H1 (cell line): Measurements from ENCODE around the gene MRPS30. TPM values are rescaled to one million over a fixed set of nuclear protein-coding genes. Genes with fewer than 3 reads are reported as not detected.

ENCODE experiments used
- CTCF ChIA-PET: fragments of 300-600 bp; sonication (Branson Sonifier 250); formaldehyde crosslinking; loops from one replicate; lab custom pipeline; 2021; ENCODE audit not compliant: partially characterized antibody; lab: Charles Lee
- POLR2A ChIA-PET: fragments of 300-600 bp; sonication (Branson Sonifier 250); formaldehyde crosslinking; loops from one replicate; lab custom pipeline; 2021; ENCODE audit warnings: inconsistent platforms; ENCODE audit not compliant: partially characterized antibody; lab: Charles Lee
- DNase-seq, 2 experiments: peaks; one replicate each; pipeline versions ENCODE4 v3.0.0 to v3.0.0-alpha.2; 2010 to 2022; ENCODE audit warnings: low spot score in 2 of 2, low read depth in 1 of 2, mixed read lengths in 1 of 2
- FAIRE-seq: peaks from 2 replicates; lab custom pipeline; 2011; peaks lifted over from hg19 to GRCh38; lab: Jason Lieb, UNC
- H2AFZ ChIP-seq: 2 replicates; pipeline ENCODE4 v1.8.1; 2012; ENCODE audit warnings: low read length, inconsistent platforms
- H2AK5ac ChIP-seq: 2 replicates; pipeline ENCODE4 v1.6.1; 2013; ENCODE audit warnings: low read depth, low read length
- H2BK120ac ChIP-seq: replicated peaks from 2 replicates; pipeline ENCODE3; 2013; ENCODE audit warnings: low read depth, low read length, inconsistent platforms
- H2BK12ac ChIP-seq: 2 replicates; pipeline ENCODE4 v1.6.1; 2013; ENCODE audit warnings: low read depth, low read length
- H2BK15ac ChIP-seq: 2 replicates; pipeline ENCODE4 v1.6.1; 2013; ENCODE audit warnings: low read length
- H2BK20ac ChIP-seq: 2 replicates; pipeline ENCODE4 v1.6.1; 2013; ENCODE audit warnings: low read length
- H2BK5ac ChIP-seq: 2 replicates; pipeline ENCODE4 v1.6.1; 2013; ENCODE audit warnings: low read depth, low read length
- H3K14ac ChIP-seq: 2 replicates; pipeline ENCODE4 v1.6.1; 2013; ENCODE audit warnings: inconsistent platforms; ENCODE audit not compliant: insufficient read length
- H3K18ac ChIP-seq: 2 replicates; pipeline ENCODE4 v1.6.1; 2013; ENCODE audit warnings: low read length; ENCODE audit errors: extremely low read depth
- H3K23ac ChIP-seq: 2 replicates; pipeline ENCODE4 v1.6.1; 2013; ENCODE audit warnings: inconsistent platforms; ENCODE audit not compliant: insufficient read length
- H3K23me2 ChIP-seq: 2 replicates; pipeline ENCODE4 v1.6.1; 2013; ENCODE audit warnings: low read depth, low read length
- H3K27ac ChIP-seq: 2 replicates; pipeline ENCODE4 v1.6.1; 2011; ENCODE audit warnings: low read depth, low read length, inconsistent platforms
- H3K27me3 ChIP-seq, 4 experiments: replicated peaks in 1 of 4; 1 replicate in 1 of 4; 2 replicates in 3 of 4; pipeline versions ENCODE4 v1.6.1 to v1.8.1; 2011 to 2013; ENCODE audit warnings: low read length in 3 of 4, mild to moderate bottlenecking in 3 of 4, inconsistent platforms in 2 of 4, mixed read lengths in 2 of 4, moderate library complexity in 1 of 4; ENCODE audit not compliant: control insufficient read depth in 3 of 4, insufficient read depth in 3 of 4; ENCODE audit errors: extremely low read depth in 1 of 4
- H3K36me3 ChIP-seq, 4 experiments: 2 replicates each; pipeline versions ENCODE4 v1.6.1 to v1.8.1; 2011 to 2013; ENCODE audit warnings: mild to moderate bottlenecking in 4 of 4, low read length in 3 of 4, moderate library complexity in 2 of 4, control low read depth in 1 of 4, inconsistent platforms in 1 of 4; ENCODE audit not compliant: insufficient read depth in 4 of 4, control insufficient read depth in 2 of 4
- H3K4ac ChIP-seq: replicated peaks from 2 replicates; pipeline ENCODE3; 2013; ENCODE audit warnings: low read length, low read depth, mixed read lengths, inconsistent platforms; ENCODE audit not compliant: insufficient read length
- H3K4me1 ChIP-seq, 4 experiments: replicated peaks in 1 of 4; 1 replicate in 1 of 4; 2 replicates in 3 of 4; pipeline versions ENCODE4 v1.6.1 to v1.8.1; 2011 to 2013; ENCODE audit warnings: low read length in 3 of 4, inconsistent platforms in 2 of 4, mixed read lengths in 1 of 4; ENCODE audit not compliant: insufficient read depth in 4 of 4, control insufficient read depth in 3 of 4
- H3K4me2 ChIP-seq, 2 experiments: 2 replicates each; pipeline versions ENCODE4 v1.6.1 to v1.8.1; 2011 to 2013; ENCODE audit warnings: low read depth in 2 of 2, low read length in 2 of 2, control low read depth in 1 of 2, inconsistent platforms in 1 of 2, mild to moderate bottlenecking in 1 of 2; ENCODE audit not compliant: insufficient read depth in 1 of 2
- H3K4me3 ChIP-seq, 4 experiments: fragments of 200-600, 300-600 bp in 1 of 4; sonication (generic), shearing (Covaris generic), sonication (Bioruptor Twin) in 1 of 4; 2 replicates each; pipeline versions ENCODE4 v1.5.1 to v1.8.1; 2011 to 2016; ENCODE audit warnings: low read length in 4 of 4, low read depth in 3 of 4, control low read depth in 2 of 4, inconsistent platforms in 2 of 4, mild to moderate bottlenecking in 2 of 4, mixed read lengths in 1 of 4, moderate library complexity in 1 of 4; ENCODE audit not compliant: insufficient read depth in 2 of 4; ENCODE audit errors: extremely low read depth in 1 of 4
- H3K56ac ChIP-seq: replicated peaks from 2 replicates; pipeline ENCODE3; 2013; ENCODE audit warnings: low read depth, mild to moderate bottlenecking, mixed read lengths, low read length, inconsistent platforms; ENCODE audit not compliant: insufficient read length
- H3K79me1 ChIP-seq: 2 replicates; pipeline ENCODE4 v1.6.1; 2013; ENCODE audit warnings: low read depth, low read length, control low read depth
- H3K79me2 ChIP-seq, 2 experiments: 2 replicates each; pipeline versions ENCODE4 v1.6.1 to v1.8.1; 2012 to 2013; ENCODE audit warnings: low read length in 2 of 2, mild to moderate bottlenecking in 2 of 2, inconsistent platforms in 1 of 2; ENCODE audit not compliant: insufficient read depth in 2 of 2, control insufficient read depth in 1 of 2
- H3K9ac ChIP-seq, 4 experiments: replicated peaks in 1 of 4; 1 replicate in 1 of 4; 2 replicates in 3 of 4; pipeline versions ENCODE4 v1.6.1 to v1.8.1; 2011 to 2013; ENCODE audit warnings: low read depth in 3 of 4, low read length in 3 of 4, control low read depth in 2 of 4, mild to moderate bottlenecking in 2 of 4, moderate library complexity in 2 of 4, inconsistent platforms in 1 of 4; ENCODE audit errors: extremely low read depth in 1 of 4
- H3K9me3 ChIP-seq, 2 experiments: 2 replicates each; pipeline versions ENCODE4 v1.6.1 to v1.8.1; 2012 to 2013; ENCODE audit warnings: mild to moderate bottlenecking in 2 of 2, moderate library complexity in 2 of 2, control low read depth in 1 of 2, inconsistent platforms in 1 of 2, low read depth in 1 of 2, low read length in 1 of 2, mixed read lengths in 1 of 2; ENCODE audit not compliant: insufficient read depth in 2 of 2
- H4K20me1 ChIP-seq, 2 experiments: replicated peaks in 1 of 2; 2 replicates each; pipeline versions ENCODE3 to v1.8.1; 2011 to 2013; ENCODE audit warnings: inconsistent platforms in 2 of 2, low read length in 2 of 2, mild to moderate bottlenecking in 1 of 2; ENCODE audit not compliant: insufficient read depth in 2 of 2, control insufficient read depth in 1 of 2
- H4K5ac ChIP-seq: 2 replicates; pipeline ENCODE4 v1.6.1; 2013; ENCODE audit warnings: low read length, low read depth, mixed read lengths, inconsistent platforms; ENCODE audit not compliant: insufficient read length
- H4K8ac ChIP-seq: 2 replicates; pipeline ENCODE4 v1.8.0; 2013; ENCODE audit warnings: mild to moderate bottlenecking, moderate library complexity, low read length, inconsistent platforms; ENCODE audit not compliant: insufficient read depth; ENCODE audit errors: extremely low read depth
- H4K91ac ChIP-seq: replicated peaks from 2 replicates; pipeline ENCODE3; 2013; ENCODE audit warnings: low read length, mixed read lengths, inconsistent platforms; ENCODE audit not compliant: insufficient read length
- CBX5 ChIP-seq: fragments of 300-800, 300-1000 bp; sonication (generic); IDR thresholded peaks from 2 replicates; pipeline ENCODE4 v1.7.1; 2016; ENCODE audit warnings: antibody characterized with exemption, low read length, low read depth
- KDM4A ChIP-seq: IDR thresholded peaks from one replicate; pipeline ENCODE4 v1.7.1; 2012; ENCODE audit warnings: low read depth, mild to moderate bottlenecking, moderate library complexity, low read length, inconsistent platforms; ENCODE audit not compliant: severe bottlenecking
- WGBS, 2 experiments: shearing (Covaris generic) in 1 of 2; methylation state at CpG; one replicate each; pipeline versions ENCODE4 v1.1.6 to v1.1.7; 2013 to 2015; ENCODE audit warnings: low lambda C conversion rate in 2 of 2, mixed read lengths in 2 of 2, inconsistent platforms in 1 of 2, low coverage in 1 of 2, missing lambda C conversion rate in 1 of 2; ENCODE audit not compliant: insufficient replicate concordance in 2 of 2, insufficient coverage in 1 of 2, insufficient read length in 1 of 2; ENCODE audit errors: extremely low coverage in 1 of 2, missing lambda C conversion rate in 1 of 2; 5-methylcytosine and 5-hydroxymethylcytosine counted together
- polyA plus RNA-seq, 7 experiments: library from polyadenylated mRNA; depleted of rRNA in 3 of 7; stranded (reverse) in 5 of 7; unstranded in 2 of 7; fragments of >200 nt in 5 of 7; fragments of 200-250 nt in 2 of 7; gene quantifications; 1 replicate in 5 of 7; 2 replicates in 1 of 7; 4 replicates in 1 of 7; pipeline versions ENCODE4 v1.2.1 to v1.2.3, GENCODE V29; 2011 to 2013; ENCODE audit warnings: missing spikeins in 2 of 7, mixed read lengths in 2 of 7
- total RNA-seq: library from RNA; stranded (reverse); fragmentation: NEBNext Ultra II Directional; extraction: Animal tissue kit (Norgen Biotek cat#: 25700); gene quantifications from 2 replicates; pipeline ENCODE4 v1.2.1, GENCODE V29; 2021

Gene MRPS30
- total and polyA plus RNA-seq, 2 of the 8 experiments (the other 6 are each of a cell fraction or from before 2014, with no cell fraction given): 61.9 to 85.2 TPM

DNA sequence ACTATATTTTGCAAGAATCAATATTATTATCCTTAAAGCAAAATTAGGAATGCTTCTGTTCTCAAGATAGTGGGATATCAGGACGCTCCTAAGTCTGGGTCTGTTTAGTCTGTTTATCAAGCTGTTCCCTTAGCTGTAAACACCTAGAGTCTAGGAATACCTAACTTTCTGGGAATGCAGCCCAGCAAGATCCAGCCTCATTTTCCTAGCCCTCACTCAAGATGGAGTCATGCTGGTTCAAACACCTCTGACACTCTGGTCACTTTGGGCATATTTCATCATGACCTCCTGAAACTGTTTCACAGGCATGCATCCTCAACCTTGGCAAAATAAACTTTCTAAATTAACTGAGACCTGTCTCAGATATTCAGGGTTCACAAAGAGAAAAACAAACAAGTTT lies 14.4 kb upstream of the MRPS30 start:
- TF ChIP-seq KDM4A: no peak
- no peak for TF ChIP-seq CBX5
- Histone ChIP-seq H2BK5ac (no peak overlapping the region), H3K23me2 (no peaks in the 10 kb centered on the region), H2BK15ac (no peak overlapping the region), H3K79me2 (no peaks in the 10 kb centered on the region), H3K23ac (no peak overlapping the region), H4K91ac (no peak overlapping the region), H4K8ac (no peak overlapping the region), H4K20me1 (no peaks in the 10 kb centered on the region), H2BK20ac (no peak overlapping the region), H3K18ac (no peak overlapping the region), H2AFZ (no peak overlapping the region), H3K4me2 (no peak overlapping the region), H4K5ac (no peak overlapping the region), H3K9ac (no peak overlapping the region), H3K9me3 (peaks cover 39 to 54% of the 10 kb centered on the region in 2 experiments), H3K79me1 (no peaks in the 10 kb centered on the region), H2BK12ac (no peak overlapping the region), H3K14ac (no peak overlapping the region), H3K27me3 (no peaks in the 10 kb centered on the region), H3K36me3 (peaks cover 0 to 10% (median 1%) of the 10 kb centered on the region in 4 experiments; a peak in 4 of 8 replicates), H3K4me3 (no peak overlapping the region), H2BK120ac (no peak overlapping the region), H3K4me1 (no peaks in the 10 kb centered on the region), H3K4ac (no peak overlapping the region), H3K56ac (no peak overlapping the region), H2AK5ac (no peak overlapping the region), H3K27ac (no peak overlapping the region)
- FAIRE-seq (no peak), DNase-seq (no peak)
- POLR2A ChIA-PET: no interaction called here
- CTCF ChIA-PET: no interaction called here
- 82% methylated on average over 1 of the region's 1 CpG; no CpG with 5 or more reads in 1 of the 2 experiments for WGBS, 2 experiments
